Inflammatory macrophage treated with lipopolysaccharide for 4 hours (primary cell): ENCODE data around the gene ELF4.
"Not testable (repeated sequence)": the region's sequence is repeated elsewhere in the genome, so short reads cannot be mapped to it uniquely, and the experiment has no call there.

ENCODE experiments used
- DNase-seq: peaks from one replicate; pipeline ENCODE4 v3.0.0-alpha.2; 2020

ELF4 gene

DNA sequence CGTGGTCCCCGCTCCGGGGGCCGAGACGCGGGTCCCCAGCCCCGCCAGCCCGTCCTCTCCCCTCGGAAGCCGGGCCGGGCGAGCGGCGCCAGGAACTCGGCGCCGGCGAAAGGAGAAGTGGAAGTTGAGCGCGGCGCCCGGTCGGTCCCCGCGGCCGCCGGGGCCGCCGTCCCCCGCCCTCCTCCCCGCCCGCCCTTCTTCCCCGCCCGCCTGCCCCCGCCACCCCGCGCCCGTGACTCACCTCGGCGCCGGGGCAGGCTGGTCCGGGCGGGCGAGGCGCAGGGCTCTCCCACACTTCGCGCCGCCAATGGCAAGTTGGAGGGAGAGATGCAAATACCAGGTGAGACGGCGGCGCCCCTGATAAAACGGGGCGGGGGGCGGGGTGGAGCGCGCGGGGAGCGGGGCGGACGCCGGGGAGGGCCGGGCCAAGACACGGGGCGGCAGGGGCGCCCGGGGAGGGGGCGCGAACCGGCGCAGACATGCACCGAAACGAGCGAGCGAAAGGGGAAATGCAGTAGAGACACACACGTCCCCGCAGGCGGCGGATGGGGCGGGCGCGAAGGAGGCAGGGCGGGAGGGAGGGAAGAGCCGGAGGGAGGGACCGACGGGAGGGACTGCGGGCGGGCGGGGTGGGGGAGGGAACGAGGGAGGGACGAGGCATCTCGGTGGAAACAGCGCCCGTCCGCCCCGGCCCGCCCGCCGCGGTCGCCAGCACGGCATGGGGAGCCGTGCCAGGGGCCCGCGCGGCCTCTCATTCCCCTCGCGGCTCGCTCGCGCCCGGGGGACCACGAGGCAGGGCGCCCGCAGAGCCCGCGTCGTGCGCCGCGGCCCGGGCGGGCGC, at the start of gene ELF4:
TSS of gene ELF4 (minus strand) at position 119 of the 841 bp plus-strand sequence. CDS start 29,167 bp downstream, outside the sequence.
- DNase-seq = peak; percentile 68

DNA sequence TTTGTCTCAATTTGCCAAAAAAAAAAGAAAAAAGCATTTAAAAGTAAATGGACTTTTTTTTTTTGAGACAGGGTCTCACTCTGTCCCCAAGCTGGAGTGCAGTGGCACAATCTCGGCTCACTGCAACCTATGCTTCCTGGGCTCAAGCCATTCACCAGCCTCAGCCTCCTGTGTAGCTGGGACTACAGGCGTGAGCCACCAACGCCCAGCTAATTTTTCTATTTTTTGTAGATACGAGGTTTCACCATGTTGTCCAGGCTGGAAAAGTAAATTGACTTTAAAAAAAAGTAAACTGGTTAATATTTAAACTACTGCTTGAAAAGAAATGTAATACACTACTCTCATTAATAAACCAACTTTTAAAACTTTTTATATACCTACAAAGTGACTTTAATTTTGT, 49.5 kb upstream of the ELF4 start:
- DNase-seq = no peak

DNA sequence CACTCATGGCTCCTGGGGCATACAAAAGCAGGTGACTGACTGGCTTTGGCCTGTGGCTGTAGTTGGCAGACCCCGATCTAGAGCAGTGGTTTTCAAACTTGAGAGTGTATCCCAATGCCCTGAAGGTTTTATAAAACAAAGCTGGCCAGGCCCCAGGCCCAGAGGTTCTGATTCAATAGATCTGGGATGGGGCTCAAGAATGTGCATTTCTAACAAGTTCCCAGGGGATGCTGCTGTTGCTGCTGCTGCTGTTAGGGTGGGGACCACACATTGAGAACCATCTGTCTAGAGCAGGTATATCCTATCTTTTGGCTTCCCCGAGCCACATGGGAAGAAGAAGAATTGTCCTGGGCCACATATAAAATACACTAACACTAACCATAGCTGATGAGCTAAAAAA, 48.0 kb upstream of the ELF4 start:
- no peak for DNase-seq

DNA sequence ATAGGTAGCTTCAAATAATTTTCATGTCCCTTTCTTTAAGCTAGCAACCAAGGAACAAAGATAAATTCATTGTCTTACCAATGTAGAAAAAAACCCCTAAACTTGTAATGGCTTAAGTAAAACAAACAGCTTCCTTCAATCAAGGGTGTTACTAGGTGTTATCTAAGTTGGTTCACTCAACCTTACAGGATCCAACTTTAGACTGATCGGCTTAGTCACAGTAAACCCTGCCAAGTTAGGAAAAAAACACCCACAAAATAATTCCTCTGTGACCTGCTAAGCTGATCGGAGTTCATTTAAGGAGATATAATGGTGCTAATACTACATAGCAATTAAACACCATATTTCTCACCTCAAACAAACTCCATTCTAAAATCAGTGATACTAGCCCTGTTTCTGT, 45.3 kb upstream of the ELF4 start:
- DNase-seq = no peak

DNA sequence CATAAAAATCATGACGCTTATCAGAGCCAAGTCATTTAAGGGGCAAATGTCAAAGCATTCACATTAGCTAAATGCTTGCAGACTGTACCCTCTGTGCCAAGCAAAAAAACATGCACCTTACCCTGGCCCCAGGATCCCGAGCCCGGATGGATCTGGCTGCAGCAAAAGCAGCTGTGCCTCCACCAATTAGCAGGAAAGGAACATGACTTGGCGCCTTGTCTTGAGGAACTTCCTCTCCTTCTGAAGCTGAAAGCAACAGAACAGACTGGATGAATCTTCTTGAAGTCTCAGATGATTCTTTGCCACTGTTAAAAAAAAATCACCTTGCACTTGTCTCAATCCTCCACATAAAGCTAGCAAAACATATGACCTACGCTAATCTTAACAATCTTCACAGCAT, 37.3 kb upstream of the ELF4 start:
- no peak for DNase-seq

DNA sequence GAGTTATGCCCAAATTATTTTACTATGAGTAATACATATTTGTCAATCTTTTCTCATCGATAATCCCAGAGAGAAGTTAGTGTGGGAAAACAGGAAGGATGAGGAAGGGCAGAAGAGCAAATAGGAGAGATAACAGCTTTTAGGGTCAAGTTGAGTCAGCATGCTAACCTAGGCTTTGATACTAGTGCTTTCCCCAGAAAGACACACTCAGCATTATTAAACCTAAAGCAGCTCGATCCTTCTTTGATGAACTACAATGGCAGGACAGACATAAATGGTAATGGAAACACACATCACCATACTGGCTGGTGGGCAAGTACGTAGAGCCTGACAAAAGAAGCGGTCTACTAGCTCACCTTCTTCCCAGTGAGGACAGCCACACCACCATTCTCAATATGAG, 34.8 kb upstream of the ELF4 start:
- DNase-seq = no peak

DNA sequence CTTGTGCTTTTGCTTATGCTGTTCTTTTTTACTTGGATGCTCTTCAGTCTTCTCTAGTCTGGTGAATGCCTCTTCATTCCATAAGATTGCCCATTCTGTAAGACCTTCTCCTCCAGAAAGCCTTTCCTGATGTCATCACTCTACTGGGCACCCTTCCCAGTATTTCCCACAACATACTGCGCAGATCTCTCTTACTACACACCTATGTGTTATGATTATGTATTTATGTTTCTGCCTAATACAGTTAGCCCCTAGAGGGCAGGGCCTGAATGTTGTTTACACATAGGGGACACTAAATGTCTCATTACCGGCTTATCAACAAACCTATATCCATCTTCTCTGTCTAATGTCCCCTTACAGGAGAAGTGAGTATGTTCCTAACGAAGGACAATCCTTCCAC, 34.2 kb upstream of the ELF4 start:
- no peak for DNase-seq

DNA sequence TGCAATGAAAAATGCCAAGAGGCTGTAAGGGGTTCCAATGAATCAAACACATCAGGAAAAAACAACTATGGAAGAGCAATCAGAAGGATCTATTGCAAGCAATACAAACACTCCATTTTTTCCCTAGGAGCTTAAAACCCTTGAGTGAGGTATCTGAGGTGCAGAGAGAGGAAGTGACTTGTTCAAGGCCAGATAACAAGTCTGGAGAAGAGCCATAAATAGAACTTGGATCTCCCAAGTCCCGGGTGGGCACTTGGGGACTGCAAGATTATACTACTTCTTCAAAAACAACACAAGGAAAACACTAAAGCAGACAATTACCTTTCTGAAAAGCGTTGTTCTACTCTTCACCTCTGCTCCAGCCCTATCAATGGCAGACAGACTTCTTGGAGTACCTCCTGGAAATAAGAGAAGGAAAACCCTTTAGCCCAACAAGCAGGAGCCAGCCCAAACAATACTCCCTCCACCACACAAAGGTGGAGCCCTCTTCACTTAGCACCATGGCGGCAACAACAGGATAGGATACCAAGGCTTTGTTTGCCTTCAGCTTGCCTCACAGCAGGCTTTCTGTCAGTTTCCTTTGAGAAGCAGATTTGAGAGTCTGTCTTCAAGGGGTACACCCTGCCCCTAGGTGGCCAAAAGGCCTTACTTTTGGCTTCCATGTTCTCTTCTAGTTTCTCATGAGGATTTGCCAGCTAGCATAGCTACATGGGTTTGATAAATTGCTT, 29.3 kb upstream of the ELF4 start:
- DNase-seq = no peak

DNA sequence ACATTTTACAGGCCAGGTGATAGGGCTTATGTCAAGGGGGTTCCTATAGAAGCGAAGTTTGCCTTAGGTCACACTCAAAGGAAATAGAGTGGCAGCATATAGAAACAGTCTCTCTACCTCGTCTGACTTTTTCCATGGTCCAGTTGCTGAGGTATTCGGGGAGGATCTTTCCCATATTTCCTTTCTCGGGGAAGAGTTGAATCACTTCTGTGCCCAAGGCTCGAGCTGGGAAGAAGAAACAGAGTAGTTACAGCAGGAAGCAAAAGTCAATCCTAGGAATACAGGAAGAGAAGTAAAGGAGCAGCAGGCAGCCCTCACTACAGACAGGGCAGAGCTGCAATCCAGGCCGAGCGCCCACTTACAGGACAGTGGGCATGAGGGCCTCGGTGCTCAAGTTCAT, 26.7 kb upstream of the ELF4 start:
- no peak for DNase-seq

DNA sequence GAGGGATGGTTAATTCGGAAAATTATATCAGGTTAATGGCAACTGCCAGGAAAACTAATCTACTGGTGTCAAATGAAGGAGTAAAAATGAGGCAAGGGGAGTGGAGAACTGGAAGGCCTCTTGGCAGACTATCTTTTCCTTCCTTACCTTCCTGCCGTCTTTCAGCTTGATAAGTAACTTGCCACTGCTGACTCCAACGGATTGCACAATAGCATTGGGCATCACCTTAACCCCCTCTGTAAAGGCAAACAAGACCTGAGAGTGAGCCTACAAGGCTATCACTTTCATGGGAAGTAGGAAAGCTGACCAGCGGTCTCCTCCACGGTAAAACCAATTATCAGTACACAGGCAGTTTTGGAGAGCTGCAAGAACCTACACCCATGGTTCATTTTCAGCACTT, 26.2 kb upstream of the ELF4 start:
- no peak for DNase-seq

DNA sequence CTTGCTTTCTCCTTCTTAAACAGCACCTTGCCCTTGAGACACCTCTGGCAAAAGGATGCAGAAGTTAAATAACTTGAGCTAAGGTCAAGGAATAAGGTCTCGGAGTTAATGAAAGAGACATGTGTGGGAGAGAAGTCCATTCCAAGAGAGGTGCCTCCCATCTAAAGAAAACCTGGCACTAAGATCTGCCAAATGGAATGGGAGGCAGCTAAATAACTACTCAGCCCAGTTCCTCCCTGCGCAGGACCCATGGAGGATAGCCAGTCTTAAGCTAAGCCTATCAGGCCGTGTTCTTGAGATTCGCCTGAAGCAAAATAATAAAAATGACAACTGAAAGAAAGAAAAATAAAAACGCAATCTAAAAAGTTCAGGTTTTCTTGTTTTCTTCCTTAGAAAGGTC, 20.7 kb upstream of the ELF4 start:
- DNase-seq = no peak

DNA sequence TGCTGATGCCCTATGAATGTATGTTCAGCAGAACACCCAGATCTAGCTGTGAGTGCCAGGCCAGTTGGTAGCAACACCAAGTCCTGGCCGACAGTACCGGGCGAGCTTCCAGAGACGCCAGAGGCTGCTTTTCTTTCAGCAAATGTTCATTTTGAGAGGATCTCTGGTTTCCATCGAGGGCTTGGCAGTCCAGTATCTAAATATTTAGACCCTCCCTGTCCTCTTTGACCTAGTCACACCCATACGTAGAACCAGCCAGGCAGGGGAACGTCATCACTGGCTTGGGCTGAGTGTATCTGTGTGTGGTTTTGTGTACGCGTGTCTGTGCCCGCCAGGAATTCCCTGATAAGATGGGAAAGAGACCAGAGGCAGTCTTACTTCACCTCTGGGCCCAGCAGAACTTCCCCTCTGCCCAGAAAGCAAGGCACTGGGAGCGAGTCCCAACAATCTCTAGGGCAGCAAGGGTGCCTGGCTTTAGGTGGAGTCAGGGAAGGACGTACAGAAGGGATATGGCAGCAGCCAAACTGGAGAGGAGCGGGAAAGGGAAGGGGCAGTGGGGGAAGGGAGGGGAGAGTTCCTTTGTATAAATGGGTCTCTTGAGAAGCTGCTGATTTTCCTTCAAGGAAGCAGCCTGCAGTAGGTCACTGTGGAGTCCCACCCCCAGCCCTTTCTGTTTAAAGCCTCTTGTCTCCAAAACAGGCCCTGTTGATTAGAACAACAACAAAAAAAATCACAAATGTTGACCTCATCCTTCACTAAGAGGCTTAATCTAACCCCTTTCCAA, 15.0 kb upstream of the ELF4 start:
- DNase-seq = no peak

DNA sequence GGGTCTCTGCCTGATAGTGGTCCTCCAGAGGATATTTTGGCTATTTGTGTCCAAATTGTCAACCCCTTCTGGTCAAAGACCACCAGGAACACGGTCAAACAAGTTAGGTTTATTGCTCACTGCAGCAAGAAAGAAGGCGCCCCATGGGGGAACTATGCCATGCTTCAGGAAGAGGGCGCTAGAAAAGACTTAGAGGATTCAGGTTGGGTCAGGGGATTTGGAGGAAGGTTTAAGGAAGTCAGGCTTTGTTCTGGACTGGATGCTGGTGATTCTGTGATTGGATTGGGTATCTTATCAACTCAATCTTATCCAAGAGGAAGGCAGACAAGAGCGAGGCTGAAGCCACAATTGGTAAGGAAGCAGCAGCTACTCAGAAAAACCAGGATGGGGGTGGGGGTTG, 14.3 kb upstream of the ELF4 start:
- no peak for DNase-seq

DNA sequence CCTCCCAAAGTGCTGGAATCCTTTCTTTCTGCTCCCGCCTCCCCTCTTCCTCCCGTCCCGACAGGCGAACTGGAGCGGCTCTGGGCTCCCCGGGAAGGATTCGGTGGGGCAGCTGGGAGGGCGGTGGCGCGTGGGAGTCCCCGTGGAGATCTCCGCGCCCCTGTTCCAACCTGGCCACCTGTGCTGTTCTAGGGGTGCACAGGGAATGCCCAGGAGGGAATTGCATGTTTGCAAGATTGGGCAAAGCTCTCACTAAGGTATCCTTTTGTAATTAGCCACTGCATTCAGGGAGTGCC, 11.2 kb upstream of the ELF4 start:
- no peak for DNase-seq

DNA sequence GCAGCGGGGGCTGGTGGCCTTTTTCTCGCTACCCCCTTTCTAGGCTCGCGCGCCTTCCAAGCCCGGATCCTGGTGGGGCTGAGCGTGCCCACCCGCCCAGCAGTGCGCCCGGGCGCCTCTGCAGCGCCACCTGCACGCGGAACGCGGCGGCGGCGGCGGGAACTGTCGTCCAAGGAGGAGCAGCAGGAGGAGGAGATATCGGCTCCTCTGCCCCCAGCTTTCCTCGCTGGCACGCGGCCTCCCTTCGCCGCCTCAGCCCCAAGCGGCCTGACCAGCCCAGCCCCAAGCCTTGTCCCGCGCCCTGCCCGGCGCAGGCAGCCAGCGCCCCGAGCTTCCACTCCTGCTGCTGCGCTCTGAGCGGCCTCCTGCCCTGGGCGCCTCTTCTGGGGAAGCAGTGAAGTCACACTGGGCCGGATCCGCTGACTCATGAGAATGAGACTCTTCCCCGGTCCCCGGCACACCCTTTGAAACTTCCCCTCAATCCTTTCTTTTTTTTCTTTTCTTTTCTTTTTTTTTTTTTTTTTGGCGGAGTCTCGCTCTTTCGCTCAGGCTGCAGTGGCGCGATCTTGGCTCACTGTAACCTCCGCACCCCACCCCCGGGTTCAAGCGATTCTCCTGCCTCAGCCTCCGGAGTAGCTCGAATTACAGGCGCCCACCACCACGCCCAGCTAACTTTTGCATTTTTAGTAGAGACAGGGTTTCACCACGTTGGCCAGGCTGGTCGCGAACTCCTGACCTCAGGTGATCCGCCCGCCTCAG, 10.6 kb upstream of the ELF4 start:
- peak; percentile 80 for DNase-seq

DNA sequence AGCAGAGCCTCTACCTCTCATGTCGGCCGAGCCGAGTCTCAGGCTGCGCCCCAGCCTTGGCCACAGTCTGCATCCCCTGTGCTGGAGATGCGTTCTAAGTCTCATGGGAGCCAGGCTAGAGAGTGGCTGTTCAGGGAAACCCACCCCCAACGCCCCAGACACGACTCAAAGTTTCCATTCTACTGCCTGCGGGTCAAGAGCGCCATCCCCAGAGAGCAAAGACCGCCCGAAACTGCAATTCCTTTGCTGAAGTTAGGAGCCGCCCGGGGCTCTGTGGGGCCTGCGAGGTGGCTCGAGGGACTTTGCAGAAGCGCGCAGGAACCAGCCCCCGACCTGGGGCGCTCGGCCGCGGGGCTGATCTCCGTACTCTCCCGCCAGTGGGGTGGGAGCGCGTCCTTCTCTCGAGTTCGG, 10.0 kb upstream of the ELF4 start:
- no peak for DNase-seq

DNA sequence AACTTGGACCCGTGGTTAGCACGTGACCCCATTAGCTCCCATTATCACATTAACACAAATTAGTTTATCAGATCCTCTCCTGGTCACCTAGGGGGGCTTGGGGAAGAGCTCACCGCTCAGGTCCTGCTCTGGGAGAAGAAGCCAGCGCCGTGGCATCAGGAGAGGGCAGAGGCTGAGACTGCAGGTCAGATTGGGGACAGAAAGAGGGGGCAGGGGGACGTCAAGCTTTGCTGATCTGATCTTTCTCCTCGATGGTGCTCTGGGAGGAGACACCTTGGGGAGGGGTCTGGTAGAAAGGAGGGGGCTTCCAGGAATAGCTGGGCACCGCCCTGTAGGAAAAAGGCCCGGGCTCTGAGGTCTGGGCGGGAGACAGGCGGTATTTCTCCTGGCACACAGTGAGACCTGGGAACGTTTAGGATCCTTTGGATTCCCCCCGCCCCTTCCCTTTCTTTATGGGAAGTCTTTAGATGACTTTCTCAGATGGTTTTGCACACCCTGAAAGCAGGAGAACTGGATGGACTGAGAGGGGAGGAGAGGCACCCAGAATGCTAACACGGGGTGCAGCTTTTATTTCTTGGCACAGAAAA, 9.1 kb upstream of the ELF4 start:
- no peak for DNase-seq

DNA sequence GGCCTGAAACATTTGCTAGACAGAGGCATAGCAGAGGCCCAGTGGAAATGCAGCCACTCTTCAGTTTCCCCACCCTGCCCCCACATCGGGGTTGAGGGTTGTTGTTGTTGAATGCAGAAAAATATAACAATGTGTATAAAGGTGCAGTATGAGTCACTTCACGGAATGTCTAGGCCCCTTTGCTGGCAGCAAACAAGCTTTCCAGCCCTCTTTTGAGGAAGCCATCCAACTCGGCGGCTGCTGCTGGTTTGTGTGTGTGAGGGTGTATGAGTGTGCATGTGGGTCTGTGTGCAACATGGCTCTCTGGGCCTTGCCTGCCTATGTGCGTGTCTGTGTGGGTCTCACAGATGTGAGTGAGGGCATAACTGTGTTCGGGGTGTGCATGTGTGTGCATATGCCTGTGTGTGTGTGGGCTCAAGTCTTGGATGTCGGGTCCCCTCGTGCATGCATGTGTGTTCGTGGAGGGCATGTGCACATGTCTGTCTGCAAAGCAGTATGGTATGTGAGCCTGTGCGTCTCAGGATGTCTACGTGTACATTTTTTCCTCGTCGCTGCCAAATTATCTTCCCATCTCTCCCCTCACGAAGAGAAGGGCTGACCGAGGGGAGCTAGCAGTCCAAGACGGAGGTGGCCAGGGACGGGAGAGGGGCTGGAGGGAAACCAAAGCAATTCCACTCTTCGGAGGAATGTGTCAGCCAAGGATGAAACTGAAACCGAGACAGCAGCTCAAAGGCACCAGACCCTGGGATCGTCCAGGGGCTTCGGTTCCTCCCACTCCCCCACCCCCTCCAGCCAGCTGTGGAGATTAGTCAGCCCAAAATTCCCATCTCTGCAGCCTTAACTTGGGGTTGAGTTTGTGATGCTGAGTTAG, 8.4 kb upstream of the ELF4 start:
- peak; percentile 55 for DNase-seq

DNA sequence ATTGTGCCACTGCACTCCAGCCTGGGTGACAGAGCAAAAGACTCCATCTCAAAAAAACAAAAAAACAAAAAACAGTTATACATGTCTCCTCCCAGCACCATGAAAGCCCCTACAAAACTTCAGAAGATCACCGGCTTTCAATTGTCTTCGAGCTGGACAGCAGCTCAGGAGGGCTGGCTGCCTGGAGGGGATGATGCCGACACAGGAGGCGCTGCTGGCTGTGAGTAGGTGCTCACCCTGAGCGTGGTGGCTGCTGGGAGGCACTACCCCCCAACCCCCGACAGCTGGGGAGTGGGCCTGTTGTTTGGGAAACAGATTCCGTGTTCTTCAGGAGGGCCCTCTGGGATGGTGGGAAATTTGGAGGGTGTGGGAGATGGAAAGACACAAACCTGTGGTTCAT, 6.9 kb upstream of the ELF4 start:
- DNase-seq = no peak

DNA sequence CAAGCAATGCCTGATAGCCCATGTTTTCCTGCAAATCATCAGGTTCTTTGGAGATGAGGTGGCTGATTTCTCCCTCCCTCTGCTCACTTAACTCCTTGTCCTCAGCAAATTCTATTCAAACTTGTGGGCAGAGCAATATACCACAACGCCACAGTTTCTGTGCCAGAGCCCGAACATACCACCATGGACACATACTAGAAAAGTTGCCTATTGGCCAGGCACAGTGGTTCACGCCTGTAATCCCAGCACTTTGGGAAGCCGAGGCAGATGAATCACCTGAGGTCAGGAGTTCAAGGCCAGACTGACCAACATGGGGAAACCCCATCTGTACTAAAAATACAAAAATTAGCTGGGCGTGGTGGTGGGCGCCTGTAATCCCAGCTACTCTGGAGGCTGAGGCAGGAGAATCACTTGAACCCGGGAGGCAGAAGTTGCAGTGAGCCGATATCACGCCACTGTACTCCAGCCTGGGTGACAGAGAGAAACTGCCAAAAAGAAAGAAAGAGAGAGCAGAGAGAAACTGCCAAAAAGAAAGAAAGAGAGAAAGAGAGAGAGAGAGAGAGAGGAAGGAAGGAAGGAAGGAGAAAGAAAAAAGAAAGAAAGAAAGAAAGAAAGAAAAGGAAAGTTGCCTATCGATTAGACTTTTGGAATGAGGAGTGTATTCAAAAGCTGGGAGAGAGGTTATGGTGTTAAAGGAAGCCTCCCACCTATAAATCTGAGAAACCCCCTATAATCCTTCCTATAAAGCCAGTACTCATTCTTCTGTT, 5.0 kb upstream of the ELF4 start:
- DNase-seq = not testable (repeated sequence)

DNA sequence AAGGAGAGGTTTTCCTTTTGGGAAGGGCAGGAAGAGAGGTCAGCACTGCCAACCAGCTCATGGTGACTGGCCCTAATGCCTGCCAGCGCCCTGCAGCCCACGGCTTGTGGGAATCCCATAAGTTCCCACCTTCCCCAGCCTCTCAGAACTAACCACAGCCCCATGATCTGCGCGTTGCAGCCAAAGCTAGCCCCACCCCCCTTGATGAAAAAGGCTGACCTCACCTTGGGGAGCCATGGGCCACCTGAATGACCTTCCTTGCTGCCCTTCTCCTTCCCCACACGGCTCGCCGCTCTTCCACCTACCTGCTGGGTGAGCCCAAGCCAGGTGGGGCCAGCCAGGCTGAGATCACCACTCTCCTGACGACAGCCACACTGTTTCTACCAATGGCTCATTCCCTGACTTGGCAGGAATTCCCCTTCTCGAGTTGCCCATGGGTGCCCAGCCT, 3.9 kb upstream of the ELF4 start:
- DNase-seq = peak; percentile 45
